ENCODE data around the gene CHST13.

The CHST13 gene

DNA sequence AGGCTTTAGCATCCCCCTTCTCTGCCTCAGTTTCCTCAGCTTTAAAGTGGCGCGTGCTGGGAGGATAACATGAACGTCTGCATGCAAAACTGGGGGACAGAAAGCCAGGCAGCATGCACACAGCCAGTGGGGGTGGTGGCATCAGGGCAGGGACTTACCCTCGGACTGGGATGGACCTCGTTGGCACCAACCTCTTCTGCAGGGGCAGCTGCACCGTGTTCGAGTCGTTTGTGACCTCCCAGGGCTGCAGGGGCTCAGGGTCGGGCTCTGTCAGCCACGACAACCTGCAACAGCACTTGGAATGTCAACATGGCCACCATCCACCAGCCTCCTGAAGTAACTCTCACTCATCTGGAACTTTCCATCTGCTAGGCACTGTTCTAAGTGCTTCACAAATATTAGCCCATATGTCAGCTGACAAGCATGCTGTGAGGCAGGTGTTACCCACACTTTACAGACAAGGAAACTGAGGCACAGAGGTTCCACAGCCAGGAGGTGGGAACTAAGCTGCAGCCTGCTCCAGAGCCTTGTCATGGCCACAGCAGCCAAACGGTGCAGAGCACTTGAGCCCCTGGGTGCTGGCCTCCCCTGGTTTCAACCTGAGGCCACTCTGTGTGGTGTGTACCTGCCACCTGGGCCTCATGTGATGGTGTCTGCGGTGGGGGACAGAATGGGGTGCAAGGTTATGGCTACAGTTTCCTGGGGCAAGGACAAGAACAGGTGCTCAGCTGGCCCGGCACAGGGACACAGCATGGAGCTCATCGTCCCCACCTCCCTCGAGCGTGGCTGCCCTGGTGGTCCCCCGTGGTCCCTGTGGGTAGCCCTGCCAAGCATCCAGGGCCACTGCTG lies 28.1 kb downstream of the CHST13 start:
- H3K27ac ChIP-seq (ENCODE audit: low read depth, low read length) = no peak overlapping the region
- H3K36me3 ChIP-seq (ENCODE audit: insufficient read depth, low read length) = no peaks in the 10 kb centered on the region
- H3K27me3 ChIP-seq (ENCODE audit: insufficient read depth, low read length) = no peaks in the 10 kb centered on the region
- no peak overlapping the region for H3K9ac ChIP-seq (ENCODE audit: low read depth, low read length)
- peaks cover 21% of the 10 kb centered on the region for H3K4me1 ChIP-seq (ENCODE audit: insufficient read depth, low read length)
- H3K9me3 ChIP-seq (ENCODE audit: insufficient read depth, low read depth, low read length) = no peaks in the 10 kb centered on the region
- no peak overlapping the region for H3K4me3 ChIP-seq (ENCODE audit: low read length)
- WGBS = 85% methylated on average over 17 of the region's 17 CpGs

DNA sequence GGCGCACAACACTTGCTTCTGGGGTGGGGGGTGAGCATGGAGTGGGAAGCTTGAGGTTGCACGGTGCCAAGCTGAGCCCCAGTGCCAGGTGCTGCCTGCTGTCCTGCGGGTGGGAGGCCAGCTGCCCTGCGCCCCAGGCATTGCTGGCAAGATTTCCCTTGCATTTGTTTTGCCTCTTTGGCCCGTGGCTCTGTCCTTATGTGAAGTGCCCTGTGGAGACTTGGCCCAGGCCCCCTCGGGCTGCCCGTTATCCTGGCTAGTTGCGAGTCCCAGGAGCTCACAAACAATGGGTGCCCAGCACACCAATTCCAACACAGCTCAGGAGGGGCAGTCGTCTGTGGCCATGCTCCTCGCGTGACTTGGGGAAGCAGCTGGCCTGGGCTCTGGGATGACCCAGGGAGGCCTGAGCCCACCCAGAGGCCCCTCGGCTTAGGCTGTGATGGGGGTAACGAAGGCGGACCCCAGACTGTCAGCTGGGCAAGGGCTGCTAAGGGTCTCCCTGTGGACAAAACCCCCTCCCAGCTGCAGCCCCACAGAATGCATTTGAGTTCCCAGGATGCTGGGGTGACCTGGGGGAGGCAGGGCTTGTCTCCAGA lies 28.8 kb downstream of the CHST13 start:
- Histone ChIP-seq H3K9ac (ENCODE audit: low read depth, low read length) (no peak overlapping the region), H3K4me1 (ENCODE audit: insufficient read depth, low read length) (peaks cover 21% of the 10 kb centered on the region), H3K27ac (ENCODE audit: low read depth, low read length) (no peak overlapping the region), H3K27me3 (ENCODE audit: insufficient read depth, low read length) (no peaks in the 10 kb centered on the region), H3K9me3 (ENCODE audit: insufficient read depth, low read depth, low read length) (no peaks in the 10 kb centered on the region), H3K4me3 (ENCODE audit: low read length) (no peak overlapping the region), H3K36me3 (ENCODE audit: insufficient read depth, low read length) (no peaks in the 10 kb centered on the region)
- WGBS = 93% methylated on average over 14 of the region's 14 CpGs

DNA sequence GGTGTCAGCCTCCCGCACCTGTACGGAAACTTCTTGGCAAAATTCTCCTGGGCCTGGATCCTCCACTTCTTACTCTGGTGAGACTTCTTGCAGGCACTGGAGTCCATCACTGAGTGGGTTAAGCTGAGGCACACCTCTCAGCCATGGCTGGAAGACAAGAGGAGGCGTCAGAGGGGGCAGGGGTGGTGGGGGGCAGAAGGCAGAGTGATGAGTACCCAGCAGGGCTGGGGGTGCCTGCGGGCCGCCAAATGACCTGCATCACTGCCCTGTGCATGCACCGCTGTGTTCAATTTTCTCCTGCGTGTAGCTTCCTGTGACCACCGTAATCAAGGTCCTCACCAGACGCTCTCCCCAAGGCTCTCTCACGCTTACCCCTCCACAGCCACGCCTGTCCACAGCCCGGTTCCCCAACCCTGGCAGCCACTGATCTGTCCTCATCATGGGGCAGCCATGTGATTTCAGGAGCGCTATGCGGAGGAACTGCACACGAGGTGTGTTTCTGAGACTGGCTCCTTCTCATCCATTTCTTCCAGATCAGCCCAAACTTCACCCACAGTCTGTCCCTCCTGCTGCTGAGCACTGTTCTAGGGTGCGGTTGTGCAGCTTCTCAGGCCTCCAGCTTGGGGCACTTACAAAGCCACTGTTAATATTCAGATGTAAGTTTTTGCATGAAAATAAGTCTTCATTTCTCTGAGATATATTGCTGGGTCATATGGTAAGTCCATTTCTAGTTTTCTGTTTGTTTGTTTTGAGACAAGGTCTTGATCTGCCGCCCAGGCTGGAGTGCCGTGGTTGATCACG lies 29.5 kb downstream of the CHST13 start:
- no peak overlapping the region for H3K27ac ChIP-seq (ENCODE audit: low read depth, low read length)
- H3K9me3 ChIP-seq (ENCODE audit: insufficient read depth, low read depth, low read length) = no peaks in the 10 kb centered on the region
- H3K9ac ChIP-seq (ENCODE audit: low read depth, low read length) = no peak overlapping the region
- 90% methylated on average over 19 of the region's 19 CpGs for WGBS
- no peaks in the 10 kb centered on the region for H3K36me3 ChIP-seq (ENCODE audit: insufficient read depth, low read length)
- peaks cover 16% of the 10 kb centered on the region for H3K4me1 ChIP-seq (ENCODE audit: insufficient read depth, low read length)
- no peaks in the 10 kb centered on the region for H3K27me3 ChIP-seq (ENCODE audit: insufficient read depth, low read length)
- no peak overlapping the region for H3K4me3 ChIP-seq (ENCODE audit: low read length)

DNA sequence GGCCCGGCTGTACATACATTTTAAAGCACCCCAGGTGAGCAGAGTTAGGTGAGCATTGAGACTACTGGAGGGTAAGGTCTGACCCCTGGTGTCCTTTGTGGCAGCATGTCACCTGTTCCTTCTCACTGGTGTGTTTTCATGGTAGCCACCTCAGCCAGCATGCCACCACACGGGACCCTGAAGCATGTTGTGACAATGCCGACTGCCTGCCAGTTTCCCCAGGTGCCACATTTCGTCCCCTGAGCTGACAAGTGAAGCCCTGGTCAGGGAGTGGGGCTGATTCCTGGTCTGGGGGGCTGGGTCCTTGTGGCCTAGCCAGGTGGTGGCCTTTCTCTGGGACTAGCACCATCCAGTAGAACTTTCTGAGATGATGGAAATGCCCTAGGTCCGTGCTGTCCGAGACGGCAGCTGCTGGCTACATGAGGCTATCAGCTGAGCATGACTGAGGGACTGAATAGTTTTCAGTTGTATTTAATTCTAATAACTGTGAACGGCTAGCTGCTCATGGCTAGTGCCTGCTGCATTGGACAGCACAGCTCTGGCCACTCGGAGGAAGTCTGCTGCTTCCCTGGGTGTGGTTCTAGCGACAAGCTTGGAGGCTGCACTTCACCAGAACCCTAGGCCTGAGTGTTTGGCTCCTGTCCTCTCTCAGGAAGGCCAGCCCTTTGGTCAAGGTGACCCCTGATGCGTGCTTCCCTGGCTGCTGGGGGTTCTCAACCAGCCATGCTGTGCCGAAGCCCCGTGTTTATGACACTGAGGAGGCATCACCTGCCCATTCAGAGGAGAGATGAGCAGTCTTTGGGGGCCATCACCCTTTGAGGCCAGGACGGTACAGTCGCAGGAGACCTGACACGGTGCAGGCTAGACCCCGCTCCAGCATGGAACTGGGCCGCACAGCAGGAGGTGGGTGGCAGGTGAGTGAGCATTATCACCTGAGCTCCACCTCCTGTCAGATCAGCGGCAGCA lies 30.9 kb downstream of the CHST13 start:
- Histone ChIP-seq H3K9me3 (ENCODE audit: insufficient read depth, low read depth, low read length) (no peaks in the 10 kb centered on the region), H3K27ac (ENCODE audit: low read depth, low read length) (no peak overlapping the region), H3K4me3 (ENCODE audit: low read length) (no peak overlapping the region), H3K4me1 (ENCODE audit: insufficient read depth, low read length) (peaks cover 3% of the 10 kb centered on the region; the same call in 1 of the 2 replicates), H3K27me3 (ENCODE audit: insufficient read depth, low read length) (no peaks in the 10 kb centered on the region), H3K36me3 (ENCODE audit: insufficient read depth, low read length) (no peaks in the 10 kb centered on the region), H3K9ac (ENCODE audit: low read depth, low read length) (no peak overlapping the region)
- 90% methylated on average over 19 of the region's 19 CpGs for WGBS

DNA sequence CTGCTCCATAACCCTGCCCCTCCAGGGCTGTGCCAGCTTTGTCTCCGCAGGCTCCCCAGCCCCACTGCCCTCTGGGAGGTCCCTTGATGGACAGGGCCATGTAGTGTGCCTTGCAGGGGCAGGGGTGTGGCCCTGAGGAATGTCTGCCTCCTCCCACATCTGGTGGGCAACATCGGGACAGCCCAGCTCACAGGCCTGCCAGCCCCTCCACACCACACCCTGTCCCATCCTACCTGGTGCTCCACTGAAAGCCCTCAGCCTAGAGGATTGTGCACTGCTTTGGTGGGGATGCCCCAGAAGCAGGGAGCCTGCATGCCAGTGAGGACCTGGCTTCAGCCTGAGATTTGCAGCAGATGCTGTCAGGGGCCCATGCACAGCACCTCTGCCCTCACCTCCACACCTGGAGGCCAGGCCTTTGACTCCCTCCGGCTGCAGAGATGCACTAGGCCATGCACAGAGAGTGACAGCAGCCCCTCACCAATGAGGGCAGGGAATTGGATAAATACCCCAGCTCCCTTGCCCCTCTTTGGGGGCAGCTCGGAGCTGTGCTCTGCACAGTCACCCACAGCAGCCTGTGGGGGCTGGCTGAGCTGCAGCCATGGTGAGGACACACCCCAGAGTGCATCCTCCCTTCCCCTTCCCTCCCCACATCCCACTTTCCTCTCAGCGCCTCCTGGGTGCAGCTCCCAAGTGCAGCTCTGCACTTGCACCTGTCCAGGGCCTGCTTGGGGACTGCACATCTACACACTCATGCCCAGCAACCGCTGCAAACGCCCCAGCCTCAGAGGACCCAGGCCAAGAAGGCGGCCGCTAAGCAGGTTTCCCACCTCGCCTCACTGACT lies 32.1 kb downstream of the CHST13 start:
- no peak overlapping the region for H3K27ac ChIP-seq (ENCODE audit: low read depth, low read length)
- no peak overlapping the region for H3K9ac ChIP-seq (ENCODE audit: low read depth, low read length)
- H3K4me1 ChIP-seq (ENCODE audit: insufficient read depth, low read length) = no peaks in the 10 kb centered on the region
- no peaks in the 10 kb centered on the region for H3K36me3 ChIP-seq (ENCODE audit: insufficient read depth, low read length)
- H3K4me3 ChIP-seq (ENCODE audit: low read length) = no peak overlapping the region
- WGBS = 88% methylated on average over 10 of the region's 10 CpGs
- no peaks in the 10 kb centered on the region for H3K27me3 ChIP-seq (ENCODE audit: insufficient read depth, low read length)
- no peaks in the 10 kb centered on the region for H3K9me3 ChIP-seq (ENCODE audit: insufficient read depth, low read depth, low read length)

DNA sequence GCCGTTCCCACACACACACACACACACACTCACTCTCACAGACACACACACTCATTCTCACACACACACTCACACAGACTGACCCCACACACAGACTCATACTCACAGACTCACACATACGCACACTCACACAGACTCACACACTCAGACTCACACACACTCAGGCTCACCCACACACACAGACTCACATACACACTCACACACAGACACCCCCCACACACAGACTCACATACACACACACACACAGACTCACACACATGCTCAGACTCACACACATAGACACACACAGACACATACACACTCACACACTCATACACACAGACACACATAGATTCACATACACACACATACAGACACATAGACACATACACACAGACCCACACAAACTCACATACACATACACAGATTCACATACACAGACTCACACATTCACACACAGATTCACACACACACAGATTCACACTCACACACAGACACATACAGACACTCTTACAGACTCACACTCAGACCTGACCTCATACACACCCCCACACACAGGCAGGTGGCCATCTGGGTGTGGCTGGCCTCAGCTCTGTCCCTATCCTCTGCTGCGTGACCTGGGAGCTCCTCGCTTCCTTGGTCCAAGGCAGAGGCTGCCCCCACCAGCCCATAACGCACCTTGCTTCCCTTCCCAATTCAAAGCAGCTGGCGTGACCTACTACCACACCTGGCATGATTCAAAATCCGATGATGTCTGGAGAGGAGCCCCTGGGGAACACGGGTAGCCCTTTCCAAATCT lies 32.9 kb downstream of the CHST13 start:
- WGBS = 91% methylated on average over 8 of the region's 8 CpGs
- H3K27ac ChIP-seq (ENCODE audit: low read depth, low read length) = no peak overlapping the region
- H3K4me1 ChIP-seq (ENCODE audit: insufficient read depth, low read length) = no peaks in the 10 kb centered on the region
- no peaks in the 10 kb centered on the region for H3K36me3 ChIP-seq (ENCODE audit: insufficient read depth, low read length)
- no peak overlapping the region for H3K9ac ChIP-seq (ENCODE audit: low read depth, low read length)
- H3K27me3 ChIP-seq (ENCODE audit: insufficient read depth, low read length) = no peaks in the 10 kb centered on the region
- no peak overlapping the region for H3K4me3 ChIP-seq (ENCODE audit: low read length)
- H3K9me3 ChIP-seq (ENCODE audit: insufficient read depth, low read depth, low read length) = no peaks in the 10 kb centered on the region

DNA sequence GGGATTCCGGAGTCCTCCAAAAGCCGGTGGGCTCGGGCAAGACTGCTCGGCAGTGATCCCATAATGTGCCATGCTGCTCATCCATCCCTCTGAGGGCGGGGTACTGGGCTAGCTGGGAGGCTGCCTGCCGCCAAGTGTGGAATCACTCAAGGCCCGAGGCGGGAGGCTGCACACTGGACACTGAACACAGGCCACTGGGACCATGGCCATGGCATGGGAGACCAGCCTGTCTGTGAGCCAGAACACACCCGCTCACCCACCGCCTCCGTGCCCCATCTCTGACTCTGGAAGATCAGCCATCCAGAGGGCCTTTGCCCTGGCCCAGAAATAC lies 33.4 kb downstream of the CHST13 start:
- no peaks in the 10 kb centered on the region for H3K36me3 ChIP-seq (ENCODE audit: insufficient read depth, low read length)
- no peaks in the 10 kb centered on the region for H3K9me3 ChIP-seq (ENCODE audit: insufficient read depth, low read depth, low read length)
- H3K4me3 ChIP-seq (ENCODE audit: low read length) = no peak overlapping the region
- H3K9ac ChIP-seq (ENCODE audit: low read depth, low read length) = no peak overlapping the region
- H3K27me3 ChIP-seq (ENCODE audit: insufficient read depth, low read length) = no peaks in the 10 kb centered on the region
- no peak overlapping the region for H3K27ac ChIP-seq (ENCODE audit: low read depth, low read length)
- WGBS = 97% methylated on average over 11 of the region's 11 CpGs
- H3K4me1 ChIP-seq (ENCODE audit: insufficient read depth, low read length) = no peaks in the 10 kb centered on the region

DNA sequence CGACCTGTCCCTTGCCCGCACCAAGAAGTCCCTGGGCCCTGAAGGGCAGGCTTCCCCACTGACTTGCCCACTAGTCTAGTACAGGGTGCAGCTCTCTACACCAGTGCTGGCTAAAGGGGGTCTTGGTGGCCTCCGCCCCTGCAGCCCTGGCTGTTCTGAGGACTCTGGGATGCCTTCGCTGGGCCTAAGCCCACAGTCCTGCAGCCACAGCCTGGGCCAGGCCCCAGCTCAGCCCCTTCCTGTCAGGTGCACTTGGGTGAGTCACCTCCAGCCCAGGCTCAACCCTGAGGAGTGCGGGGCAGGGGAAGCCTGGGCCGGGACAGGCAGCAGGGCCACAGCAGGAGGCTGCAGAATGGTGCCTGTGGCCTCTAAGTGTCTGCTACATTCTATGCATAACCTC lies 33.8 kb downstream of the CHST13 start:
- Histone ChIP-seq H3K36me3 (ENCODE audit: insufficient read depth, low read length) (no peaks in the 10 kb centered on the region), H3K4me1 (ENCODE audit: insufficient read depth, low read length) (no peaks in the 10 kb centered on the region), H3K27ac (ENCODE audit: low read depth, low read length) (no peak overlapping the region), H3K9ac (ENCODE audit: low read depth, low read length) (no peak overlapping the region), H3K27me3 (ENCODE audit: insufficient read depth, low read length) (no peaks in the 10 kb centered on the region), H3K9me3 (ENCODE audit: insufficient read depth, low read depth, low read length) (no peaks in the 10 kb centered on the region), H3K4me3 (ENCODE audit: low read length) (no peak overlapping the region)
- 75% methylated on average over 6 of the region's 6 CpGs for WGBS

DNA sequence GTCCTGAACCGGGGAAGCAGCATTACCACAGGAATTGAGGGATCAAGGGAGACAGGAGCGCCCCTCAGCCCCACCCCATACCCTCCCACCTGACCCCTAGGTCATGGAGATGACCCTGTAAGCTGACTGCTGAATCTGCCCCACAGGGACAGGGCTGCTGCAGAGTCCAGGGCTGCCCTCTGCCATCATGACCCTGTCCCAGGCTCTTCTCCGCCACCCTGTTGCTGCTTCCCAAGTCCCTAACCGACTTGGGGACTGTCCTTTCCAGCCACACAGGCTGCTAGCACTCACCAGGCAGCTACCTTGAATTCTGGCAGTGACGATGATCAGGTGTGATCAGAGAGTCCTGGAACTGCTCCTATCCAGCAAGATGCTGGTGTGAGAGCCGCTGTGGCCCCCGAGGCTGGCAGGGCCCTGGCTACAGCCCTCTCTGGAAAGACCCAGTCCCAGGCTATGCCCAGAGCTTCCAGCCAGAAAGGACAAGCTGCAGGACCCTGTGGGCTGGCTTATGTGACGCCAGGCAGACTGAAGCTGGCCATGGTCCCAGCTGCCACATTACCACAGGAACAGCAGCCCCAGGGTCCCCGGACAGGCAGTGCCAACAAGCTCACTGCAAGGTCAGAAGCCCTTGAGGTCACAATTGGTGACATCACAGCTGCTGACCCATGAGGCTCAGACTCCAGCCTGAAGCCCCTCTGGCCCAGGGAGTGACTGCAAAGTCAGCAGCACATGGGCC lies 34.5 kb downstream of the CHST13 start, which contains the start of gene C3orf22:
Gene C3orf22, minus strand, starts transcription at position 597 of the 736 bp plus-strand sequence. CDS start 5,542 bp downstream, outside the sequence.
- Histone ChIP-seq H3K27me3 (ENCODE audit: insufficient read depth, low read length) (no peaks in the 10 kb centered on the region), H3K27ac (ENCODE audit: low read depth, low read length) (no peak within 1 kb of the TSS), H3K36me3 (ENCODE audit: insufficient read depth, low read length) (no peaks in the 10 kb centered on the region), H3K4me3 (ENCODE audit: low read length) (no peak within 1 kb of the TSS), H3K4me1 (ENCODE audit: insufficient read depth, low read length) (no peaks in the 10 kb centered on the region), H3K9ac (ENCODE audit: low read depth, low read length) (no peak within 1 kb of the TSS), H3K9me3 (ENCODE audit: insufficient read depth, low read depth, low read length) (no peaks in the 10 kb centered on the region)
- WGBS = 86% methylated on average over 9 of the region's 9 CpGs

All from HUES64 (cell line).